DND-41 (cell line): Measurements from ENCODE around the gene MUCL3.
A peak's percentile ranks its signal among the peaks of the same experiment; 100 is the strongest.
"Not testable (repeated sequence)": the region's sequence is repeated elsewhere in the genome, so short reads cannot be mapped to it uniquely, and the experiment has no call there.

Source experiments
- ATAC-seq: fragments of 200-7000 bp; cut with Tn5 transposase; 3 replicates; pipeline ENCODE4 v1.9.1; 2021; ENCODE audit warnings: low read depth; ENCODE audit not compliant: insufficient read depth
- DNase-seq: peaks from one replicate; pipeline ENCODE4 v3.0.0-alpha.2; 2020
- H2AFZ ChIP-seq: 2 replicates; pipeline ENCODE4 v1.6.0; 2012; ENCODE audit warnings: low read depth, low read length
- H3K27ac ChIP-seq: 2 replicates; pipeline ENCODE4 v1.5.1; 2012; ENCODE audit warnings: low read length, inconsistent platforms
- H3K27me3 ChIP-seq: fragments of 200-600 bp; sonication (generic); 2 replicates; pipeline ENCODE4 v1.6.0; 2012; ENCODE audit warnings: low read length, mild to moderate bottlenecking, inconsistent platforms; ENCODE audit not compliant: insufficient read depth, poor library complexity
- H3K36me3 ChIP-seq: 2 replicates; pipeline ENCODE4 v1.5.1; 2012; ENCODE audit warnings: low read length, inconsistent platforms; ENCODE audit not compliant: insufficient read depth
- H3K4me1 ChIP-seq: 2 replicates; pipeline ENCODE4 v1.5.1; 2012; ENCODE audit warnings: mild to moderate bottlenecking, low read length; ENCODE audit not compliant: insufficient read depth
- H3K4me2 ChIP-seq: 2 replicates; pipeline ENCODE4 v1.6.0; 2012; ENCODE audit warnings: mild to moderate bottlenecking, moderate library complexity, low read length, inconsistent platforms; ENCODE audit not compliant: insufficient read depth
- H3K4me3 ChIP-seq, 2 experiments: fragments of 200-600 bp in 1 of 2; shearing (Covaris generic) in 1 of 2; 2 replicates each; pipeline ENCODE4 v1.5.1; 2012 to 2016; ENCODE audit warnings: inconsistent platforms in 2 of 2, low read length in 2 of 2, mild to moderate bottlenecking in 2 of 2, low read depth in 1 of 2, moderate library complexity in 1 of 2
- H3K79me2 ChIP-seq: 2 replicates; pipeline ENCODE4 v1.6.0; 2012; ENCODE audit warnings: low read length, inconsistent platforms; ENCODE audit not compliant: insufficient read depth
- H3K9ac ChIP-seq: 2 replicates; pipeline ENCODE4 v1.6.0; 2012; ENCODE audit warnings: low read depth, mild to moderate bottlenecking, inconsistent platforms, low read length, moderate library complexity
- H3K9me3 ChIP-seq: 2 replicates; pipeline ENCODE4 v1.5.1; 2012; ENCODE audit warnings: low read length, moderate library complexity, mild to moderate bottlenecking, inconsistent platforms; ENCODE audit not compliant: insufficient read depth, severe bottlenecking
- H4K20me1 ChIP-seq: 2 replicates; pipeline ENCODE4 v1.6.0; 2012; ENCODE audit warnings: low read length; ENCODE audit not compliant: insufficient read depth
- CTCF ChIP-seq: IDR thresholded peaks from 2 replicates; pipeline ENCODE4 v1.5.1; 2012; ENCODE audit warnings: borderline replicate concordance, low read length, moderate library complexity, mild to moderate bottlenecking; ENCODE audit not compliant: poor library complexity, severe bottlenecking; ENCODE audit errors: extremely low read depth
- EZH2 ChIP-seq: IDR thresholded peaks from 3 replicates; pipeline ENCODE4 v1.6.1; 2012; ENCODE audit warnings: borderline replicate concordance, low read depth, mild to moderate bottlenecking, moderate library complexity, low read length, inconsistent platforms; ENCODE audit not compliant: severe bottlenecking

The MUCL3 gene

GRCh38 chr6:30917041-30917440, 23.7 kb upstream of the MUCL3 start:
- Histone ChIP-seq H4K20me1 (no peaks in the 10 kb centered on the region; the same call in 1 of the 2 replicates), H3K27ac (no peak overlapping the region), H2AFZ (no peak overlapping the region), H3K4me1 (peaks cover 39% of the 10 kb centered on the region), H3K9ac (no peak overlapping the region), H3K9me3 (no peaks in the 10 kb centered on the region), H3K4me2 (peak overlapping the region; percentile 8; the same call in 1 of the 2 replicates), H3K27me3 (no peaks in the 10 kb centered on the region), H3K4me3 (no peak overlapping the region), H3K36me3 (peaks cover 77% of the 10 kb centered on the region), H3K79me2 (peaks cover 32% of the 10 kb centered on the region)
- TF ChIP-seq CTCF (no peak), EZH2 (no peak)
- ATAC-seq (no peak), DNase-seq (no peak)

- H4K20me1 ChIP-seq = no peaks in the 10 kb centered on the region; the same call in 1 of the 2 replicates
- H3K9me3 ChIP-seq = no peaks in the 10 kb centered on the region
- DNase-seq = no peak
- no peak overlapping the region for H3K4me3 ChIP-seq
- H3K79me2 ChIP-seq = peaks cover 32% of the 10 kb centered on the region
- peaks cover 39% of the 10 kb centered on the region for H3K4me1 ChIP-seq
- H3K9ac ChIP-seq = no peak overlapping the region
- peak overlapping the region; percentile 8; the same call in 1 of the 2 replicates for H3K4me2 ChIP-seq
- H2AFZ ChIP-seq = no peak overlapping the region
- H3K36me3 ChIP-seq = peaks cover 77% of the 10 kb centered on the region
- ATAC-seq = no peak
- H3K27me3 ChIP-seq = no peaks in the 10 kb centered on the region
- TF ChIP-seq CTCF (no peak), EZH2 (no peak)
- H3K27ac ChIP-seq = no peak overlapping the region
Measured at GRCh38 chr6:30917487-30917886, 23.3 kb upstream of the MUCL3 start.

GRCh38 chr6:30918670-30919069, 22.1 kb upstream of the MUCL3 start:
- Histone ChIP-seq H3K27me3 (no peaks in the 10 kb centered on the region), H2AFZ (no peak overlapping the region), H3K9ac (no peak overlapping the region), H3K36me3 (peaks cover 77% of the 10 kb centered on the region), H4K20me1 (no peaks in the 10 kb centered on the region; the same call in 1 of the 2 replicates), H3K4me3 (no peak overlapping the region), H3K4me1 (peaks cover 36% of the 10 kb centered on the region), H3K79me2 (peaks cover 32% of the 10 kb centered on the region), H3K4me2 (no peak overlapping the region), H3K27ac (no peak overlapping the region), H3K9me3 (no peaks in the 10 kb centered on the region)
- DNase-seq (no peak), ATAC-seq (no peak)
- TF ChIP-seq CTCF (no peak), EZH2 (no peak)

GRCh38 chr6:30922447-30922852, 18.3 kb upstream of the MUCL3 start:
- Histone ChIP-seq H3K27me3 (no peaks in the 10 kb centered on the region), H4K20me1 (no peaks in the 10 kb centered on the region; the same call in 1 of the 2 replicates), H3K9ac (no peak overlapping the region), H3K4me3 (no peak overlapping the region), H3K4me2 (no peak overlapping the region), H2AFZ (no peak overlapping the region), H3K36me3 (peaks cover 90% of the 10 kb centered on the region), H3K79me2 (peaks cover 2% of the 10 kb centered on the region; the same call in 1 of the 2 replicates), H3K27ac (no peak overlapping the region), H3K9me3 (no peaks in the 10 kb centered on the region), H3K4me1 (peaks cover 3% of the 10 kb centered on the region; the same call in 1 of the 2 replicates)
- ATAC-seq = no peak
- TF ChIP-seq EZH2 (no peak), CTCF (no peak)
- DNase-seq = no peak

GRCh38 chr6:30924040-30924627, 16.6 kb upstream of the MUCL3 start:
- H4K20me1 ChIP-seq, H3K4me2 ChIP-seq, DNase-seq, H3K4me3 ChIP-seq, ATAC-seq, H3K9me3 ChIP-seq, H2AFZ ChIP-seq, H3K9ac ChIP-seq, H3K27ac ChIP-seq, H3K27me3 ChIP-seq, H3K79me2 ChIP-seq, H3K4me1 ChIP-seq: not testable (repeated sequence)
- H3K36me3 ChIP-seq = peaks cover 75% of the 10 kb centered on the region
